Endothelial cell of umbilical vein (primary cell): ENCODE data around the gene RASD2. TPM values are rescaled to one million over a fixed set of nuclear protein-coding genes. Genes with fewer than 3 reads are reported as not detected.

Source experiments
- BruUV-seq: library from RNA; stranded (reverse); fragments of 400-500 nt; replicated peaks from 2 replicates; lab custom pipeline; 2021; lab: Mats Ljungman, UMichigan
- CTCF ChIA-PET: fragments of 300-600, 350-600 bp; sonication (Branson Sonifier 250); formaldehyde crosslinking; loops from one replicate; lab custom pipeline; 2021; ENCODE audit warnings: antibody characterized with exemption, inconsistent platforms; lab: Charles Lee
- POLR2A ChIA-PET: fragments of 300-600, 350-600 bp; sonication (Branson Sonifier 250); formaldehyde crosslinking; loops from one replicate; lab custom pipeline; 2021; ENCODE audit warnings: antibody characterized with exemption, inconsistent platforms; lab: Charles Lee
- DNase-seq: peaks from one replicate; pipeline ENCODE4 v3.0.0-alpha.2; 2011; ENCODE audit warnings: low read depth, low spot score
- FAIRE-seq: peaks from 2 replicates; lab custom pipeline; 2011; peaks lifted over from hg19 to GRCh38; lab: Jason Lieb, UNC
- H2AFZ ChIP-seq: 2 replicates; pipeline ENCODE4 v1.6.0; 2012; ENCODE audit warnings: low read depth, low read length, control low read depth, inconsistent platforms
- H3K27ac ChIP-seq: 2 replicates; pipeline ENCODE4 v1.5.1; 2011; ENCODE audit warnings: low read depth, mild to moderate bottlenecking, control low read depth, low read length, moderate library complexity; ENCODE audit not compliant: insufficient read depth
- H3K27me3 ChIP-seq, 2 experiments: 2 replicates each; pipeline versions ENCODE4 v1.6.0 to v1.6.1; 2011; ENCODE audit warnings: low read length in 2 of 2, mixed read lengths in 1 of 2; ENCODE audit not compliant: control insufficient read depth in 2 of 2, insufficient read depth in 2 of 2
- H3K36me3 ChIP-seq, 2 experiments: 2 replicates in 1 of 2; 3 replicates in 1 of 2; pipeline ENCODE4 v1.5.1; 2011; ENCODE audit warnings: low read length in 2 of 2, mild to moderate bottlenecking in 1 of 2, moderate library complexity in 1 of 2; ENCODE audit not compliant: control insufficient read depth in 2 of 2, insufficient read depth in 2 of 2; ENCODE audit errors: extremely low read depth in 1 of 2
- H3K4me1 ChIP-seq: 3 replicates; pipeline ENCODE4 v1.5.1; 2011; ENCODE audit warnings: mild to moderate bottlenecking, low read length; ENCODE audit not compliant: control insufficient read depth, insufficient read depth; ENCODE audit errors: extremely low read depth
- H3K4me2 ChIP-seq: 2 replicates; pipeline ENCODE4 v1.6.1; 2011; ENCODE audit warnings: low read length, control low read depth, mixed read lengths; ENCODE audit not compliant: insufficient read depth
- H3K4me3 ChIP-seq, 3 experiments: fragments of 200-600 bp in 1 of 3; sonication (generic), shearing (Covaris generic) in 1 of 3; replicated peaks in 1 of 3; 2 replicates each; pipeline ENCODE4 v1.5.1; 2011 to 2016; ENCODE audit warnings: control low read depth in 3 of 3, low read length in 3 of 3, mild to moderate bottlenecking in 2 of 3, inconsistent platforms in 1 of 3, low read depth in 1 of 3, moderate library complexity in 1 of 3; ENCODE audit not compliant: insufficient read depth in 1 of 3
- H3K79me2 ChIP-seq: 2 replicates; pipeline ENCODE4 v1.6.0; 2012; ENCODE audit warnings: low read length, inconsistent platforms; ENCODE audit not compliant: control insufficient read depth, insufficient read depth
- H3K9ac ChIP-seq: replicated peaks from 2 replicates; pipeline ENCODE3; 2011; ENCODE audit warnings: low read length, control low read depth; ENCODE audit not compliant: insufficient read depth; ENCODE audit errors: extremely low read depth
- H3K9me1 ChIP-seq: replicated peaks from 3 replicates; pipeline ENCODE4 v1.6.0; 2011; ENCODE audit warnings: mild to moderate bottlenecking, low read length; ENCODE audit not compliant: control insufficient read depth, insufficient read depth; ENCODE audit errors: extremely low read depth
- H3K9me3 ChIP-seq: replicated peaks from 2 replicates; pipeline ENCODE4 v1.5.1; 2012; ENCODE audit warnings: low read length, inconsistent platforms; ENCODE audit not compliant: control insufficient read depth, insufficient read depth
- H4K20me1 ChIP-seq: replicated peaks from 2 replicates; pipeline ENCODE3; 2011; ENCODE audit warnings: mild to moderate bottlenecking, low read length; ENCODE audit not compliant: control insufficient read depth, insufficient read depth; ENCODE audit errors: extremely low read depth
- EZH2 ChIP-seq: IDR thresholded peaks from 2 replicates; pipeline ENCODE4 v1.6.1; 2012; ENCODE audit warnings: borderline replicate concordance, low read depth, mild to moderate bottlenecking, moderate library complexity, low read length, inconsistent platforms; ENCODE audit not compliant: severe bottlenecking
- FOS ChIP-seq: IDR thresholded peaks from 2 replicates; pipeline ENCODE4 v1.6.1; 2011; ENCODE audit warnings: mild to moderate bottlenecking, low read length, moderate library complexity, borderline replicate concordance; ENCODE audit not compliant: insufficient read depth
- GATA2 ChIP-seq: IDR thresholded peaks from 2 replicates; pipeline ENCODE4 v1.7.0; 2011; ENCODE audit warnings: low read depth, mild to moderate bottlenecking, moderate library complexity, mixed read lengths, low read length; ENCODE audit not compliant: insufficient read length, insufficient read depth
- JUN ChIP-seq: IDR thresholded peaks from 2 replicates; pipeline ENCODE4 v1.6.1; 2011; ENCODE audit warnings: borderline replicate concordance, low read depth; ENCODE audit not compliant: insufficient read length, insufficient read depth
- MAX ChIP-seq: IDR thresholded peaks from 2 replicates; pipeline ENCODE4 v1.6.1; 2011; ENCODE audit not compliant: insufficient read depth, insufficient read length
- MYC ChIP-seq: IDR thresholded peaks from one replicate; pipeline ENCODE4 v1.6.1; 2011; ENCODE audit warnings: mild to moderate bottlenecking, low read depth, low read length
- POLR2A ChIP-seq: IDR thresholded peaks from 2 replicates; pipeline ENCODE4 v1.6.1; 2012; ENCODE audit warnings: low read depth, mild to moderate bottlenecking, control low read depth, low read length
- POLR2AphosphoS5 ChIP-seq: IDR thresholded peaks from 2 replicates; pipeline ENCODE4 v1.6.1; 2012; ENCODE audit warnings: low read depth, mild to moderate bottlenecking, control low read depth, low read length, moderate library complexity; ENCODE audit not compliant: insufficient read depth
- dilution Hi-C: fragments of 300-500 bp; cut with MboI; formaldehyde crosslinking; loops from one replicate; pipeline ENCODE4 v1.15.0; 2019; ENCODE audit warnings: low sequenced_read_pairs; ENCODE audit not compliant: extremely low pct_ligation_motif_present
- intact Hi-C: fragments of 100-400 bp; cut with micrococcal nuclease; formaldehyde crosslinking; loops from one replicate; pipeline ENCODE4 v1.10.0; 2022
- polyA plus RNA-seq, 4 experiments: library from polyadenylated mRNA; depleted of rRNA in 3 of 4; stranded (reverse) in 3 of 4; unstranded in 1 of 4; fragments of >200 nt; gene quantifications; 2 replicates each; pipeline versions ENCODE4 v1.2.1 to v1.2.3, GENCODE V29; 2011 to 2012; ENCODE audit warnings: missing spikeins in 1 of 4
- total RNA-seq: library from RNA; stranded (reverse); gene quantifications from 2 replicates; pipeline ENCODE4 v1.2.3, GENCODE V29; 2021

RASD2 gene
- total and polyA plus RNA-seq, 2 donors (not counting 3 experiments of a cell fraction or from before 2014, with no cell fraction given), result not detected

- CTCF ChIA-PET, result interaction anchor here (1.0 to 2.0 kb wide), 5 partner anchors 13 to 79 kb away, joined by 3 to 9 read pairs (median 6); no protein-coding TSS in a partner anchor
- H3K4me1 ChIP-seq, result no peaks in the 10 kb centered on the region
- H3K27ac ChIP-seq, result no peak overlapping the region
- intact Hi-C loops (no loop called here), dilution Hi-C loops (no loop called here)
- H3K9ac ChIP-seq, result no peak overlapping the region
- TF ChIP-seq FOS, result no peak
- TF ChIP-seq GATA2, result no peak
- TF ChIP-seq MAX, result no peak
- TF ChIP-seq POLR2A, result no peak
- no peak for TF ChIP-seq MYC
- no peak for TF ChIP-seq POLR2AphosphoS5
- no peak for TF ChIP-seq EZH2
- no peak for TF ChIP-seq JUN
- FAIRE-seq (no peak), DNase-seq (no peak)
- H2AFZ ChIP-seq, result no peak overlapping the region
- peaks cover 3 to 18% of the 10 kb centered on the region in 2 experiments for H3K27me3 ChIP-seq
- no peaks in the 10 kb centered on the region for H3K79me2 ChIP-seq
- no peaks in the 10 kb centered on the region for H4K20me1 ChIP-seq
- H3K36me3 ChIP-seq, result no peaks in the 10 kb centered on the region
- no TSS peak for BruUV-seq
- H3K4me3 ChIP-seq, result no peak overlapping the region
- no peak overlapping the region for H3K4me2 ChIP-seq
- H3K9me3 ChIP-seq, result no peaks in the 10 kb centered on the region
- H3K9me1 ChIP-seq, result no peaks in the 10 kb centered on the region
- POLR2A ChIA-PET, result interaction anchor here (0.7 kb wide), 1 partner anchor 17 kb away, joined by 7 read pairs; no protein-coding TSS in a partner anchor
These were observed 43.8 kb upstream of the RASD2 start for GRCh38 chr22:35496768-35497312.
